Endodermal cell (in vitro differentiated cells): ENCODE measurements around the gene C1orf56. TPM values are rescaled to one million over a fixed set of nuclear protein-coding genes. Genes with fewer than 3 reads are reported as not detected.
"Not testable (repeated sequence)": the region's sequence is repeated elsewhere in the genome, so short reads cannot be mapped to it uniquely, and the experiment has no call there.

ENCODE experiments used
- DNase-seq: peaks from one replicate; pipeline ENCODE4 v3.0.0-alpha.2; 2017
- H3K27ac ChIP-seq: 2 replicates; pipeline ENCODE4 v1.5.1; 2013; ENCODE audit warnings: mild to moderate bottlenecking, low read depth, low read length, moderate library complexity
- H3K27me3 ChIP-seq: 2 replicates; pipeline ENCODE4 v1.6.1; 2013; ENCODE audit warnings: mild to moderate bottlenecking, low read length, moderate library complexity; ENCODE audit not compliant: insufficient read depth, control insufficient read depth, poor library complexity, severe bottlenecking
- H3K36me3 ChIP-seq: 2 replicates; pipeline ENCODE4 v1.7.0; 2013; ENCODE audit warnings: mild to moderate bottlenecking, low read length, moderate library complexity; ENCODE audit not compliant: control insufficient read depth, insufficient read depth
- H3K4me1 ChIP-seq: one replicate; pipeline ENCODE4 v1.7.0; 2013; ENCODE audit warnings: low read length; ENCODE audit not compliant: control insufficient read depth, insufficient read depth
- H3K4me3 ChIP-seq: 2 replicates; pipeline ENCODE4 v1.5.1; 2013; ENCODE audit warnings: mild to moderate bottlenecking, low read length, moderate library complexity
- H3K9ac ChIP-seq: 2 replicates; pipeline ENCODE4 v1.6.1; 2013; ENCODE audit warnings: mild to moderate bottlenecking, low read length, moderate library complexity; ENCODE audit not compliant: poor library complexity, severe bottlenecking; ENCODE audit errors: extremely low read depth
- H3K9me3 ChIP-seq: 2 replicates; pipeline ENCODE4 v1.6.1; 2013; ENCODE audit warnings: mild to moderate bottlenecking, low read length, moderate library complexity; ENCODE audit not compliant: control insufficient read depth
- H3K27ac Mint-ChIP-seq: 2 replicates; pipeline ENCODE4 v1.8.0; 2020; ENCODE audit warnings: mixed read lengths
- H3K27me3 Mint-ChIP-seq: 2 replicates; pipeline ENCODE4 v1.8.0; 2021; ENCODE audit warnings: mild to moderate bottlenecking, mixed read lengths; ENCODE audit not compliant: insufficient read depth
- H3K36me3 Mint-ChIP-seq: 2 replicates; pipeline ENCODE4 v1.8.0; 2020; ENCODE audit warnings: low read depth, mixed read lengths
- H3K4me1 Mint-ChIP-seq: 2 replicates; pipeline ENCODE4 v1.8.0; 2020; ENCODE audit warnings: mixed read lengths
- H3K4me3 Mint-ChIP-seq: 2 replicates; pipeline ENCODE4 v1.8.0; 2020; ENCODE audit warnings: mild to moderate bottlenecking, moderate library complexity, mixed read lengths
- H3K9me3 Mint-ChIP-seq: 2 replicates; pipeline ENCODE4 v1.8.0; 2020; ENCODE audit warnings: mild to moderate bottlenecking, mixed read lengths
- CTCF ChIP-seq: fragments of 200-600 bp; sonication (generic); conservative IDR thresholded peaks from 2 replicates; pipeline ENCODE4 v1.5.0; 2021; ENCODE audit warnings: antibody characterized with exemption, mild to moderate bottlenecking
- WGBS, 2 experiments: methylation state at CpG; one replicate each; pipeline versions ENCODE4 v1.1.5 to v1.1.7; 2013; ENCODE audit warnings: missing lambda C conversion rate in 2 of 2, mixed read lengths in 1 of 2; ENCODE audit not compliant: insufficient coverage in 1 of 2, insufficient read length in 1 of 2; 5-methylcytosine and 5-hydroxymethylcytosine counted together
- total RNA-seq, 2 donors: library from RNA; stranded (reverse); fragmentation: NEBNext Ultra II Directional in 1 of 2; extraction: Animal tissue kit (Norgen Biotek cat#: 25700) in 1 of 2; gene quantifications; 2 replicates in 1 of 2; 3 replicates in 1 of 2; pipeline ENCODE4 v1.2.1, GENCODE V29; 2021

The C1orf56 gene
- total RNA-seq, 2 donors from 2014 or later = 4.7 to 6.6 TPM

- H3K27ac Mint-ChIP-seq = no peak overlapping the region
- Histone ChIP-seq H3K9ac (no peak overlapping the region), H3K27me3 (no peaks in the 10 kb centered on the region), H3K9me3 (no peaks in the 10 kb centered on the region), H3K36me3 (peaks cover 21% of the 10 kb centered on the region), H3K4me3 (no peak overlapping the region), H3K4me1 (no peaks in the 10 kb centered on the region), H3K27ac (no peak overlapping the region)
- H3K36me3 Mint-ChIP-seq = peaks cover 9% of the 10 kb centered on the region
- H3K27me3 Mint-ChIP-seq = no peaks in the 10 kb centered on the region
- H3K9me3 Mint-ChIP-seq = no peaks in the 10 kb centered on the region
- peaks cover 9% of the 10 kb centered on the region for H3K4me1 Mint-ChIP-seq
- no peak overlapping the region for H3K4me3 Mint-ChIP-seq
- DNase-seq = no peak
- 88 to 89% methylated on average over 9 to 13 of the region's 13 CpGs for WGBS, 2 experiments
- peak; percentile 42 for TF ChIP-seq CTCF
Observed at GRCh38 chr1:151072224-151072623, 24.7 kb downstream of the C1orf56 start.

- no peaks in the 10 kb centered on the region for H3K9me3 Mint-ChIP-seq
- H3K36me3 Mint-ChIP-seq = no peaks in the 10 kb centered on the region
- no peak for TF ChIP-seq CTCF
- Histone ChIP-seq H3K9ac (no peak overlapping the region), H3K27ac (no peak overlapping the region), H3K4me3 (no peak overlapping the region), H3K36me3 (no peaks in the 10 kb centered on the region), H3K27me3 (no peaks in the 10 kb centered on the region), H3K9me3 (no peaks in the 10 kb centered on the region), H3K4me1 (no peaks in the 10 kb centered on the region)
- H3K4me1 Mint-ChIP-seq = no peaks in the 10 kb centered on the region
- no peaks in the 10 kb centered on the region for H3K27me3 Mint-ChIP-seq
- no peak overlapping the region for H3K4me3 Mint-ChIP-seq
- 80 to 91% methylated on average over 1 to 4 of the region's 4 CpGs for WGBS, 2 experiments
- no peak overlapping the region for H3K27ac Mint-ChIP-seq
- DNase-seq = no peak
Observed at GRCh38 chr1:151085953-151086559, 38.5 kb downstream of the C1orf56 start.

- H3K27me3 ChIP-seq, H3K27me3 Mint-ChIP-seq, H3K36me3 ChIP-seq, H3K4me3 Mint-ChIP-seq, H3K9ac ChIP-seq, H3K4me1 Mint-ChIP-seq, H3K4me1 ChIP-seq, H3K27ac ChIP-seq, H3K27ac Mint-ChIP-seq, H3K9me3 Mint-ChIP-seq, H3K4me3 ChIP-seq, H3K36me3 Mint-ChIP-seq, DNase-seq, H3K9me3 ChIP-seq: not testable (repeated sequence)
- WGBS, 2 experiments = 81 to 92% methylated on average over 5 to 6 of the region's 6 CpGs
Observed at GRCh38 chr1:151097426-151097825, 49.9 kb downstream of the C1orf56 start.

- Mint-ChIP-seq H3K4me3 (no peak overlapping the region), H3K4me1 (no peaks in the 10 kb centered on the region), H3K9me3 (no peaks in the 10 kb centered on the region), H3K27me3 (no peaks in the 10 kb centered on the region), H3K27ac (no peak overlapping the region), H3K36me3 (peaks cover 5% of the 10 kb centered on the region)
- no peak for DNase-seq
- no peaks in the 10 kb centered on the region for H3K27me3 ChIP-seq
- no peak for TF ChIP-seq CTCF
- no peak overlapping the region for H3K27ac ChIP-seq
- no peak overlapping the region for H3K9ac ChIP-seq
- H3K4me3 ChIP-seq = no peak overlapping the region
- no peaks in the 10 kb centered on the region for H3K4me1 ChIP-seq
- H3K36me3 ChIP-seq = no peaks in the 10 kb centered on the region
- 88 to 100% methylated on average over 1 of the region's 1 CpG for WGBS, 2 experiments
- no peaks in the 10 kb centered on the region for H3K9me3 ChIP-seq
Observed at GRCh38 chr1:151098126-151098525, 50.6 kb downstream of the C1orf56 start.
